ENCODE measurements around the gene SERPINB12.

GRCh38 chr18:63506336-63506646 lies 35.9 kb upstream of the SERPINB12 start:
- TF ChIP-seq, protein P1, sequence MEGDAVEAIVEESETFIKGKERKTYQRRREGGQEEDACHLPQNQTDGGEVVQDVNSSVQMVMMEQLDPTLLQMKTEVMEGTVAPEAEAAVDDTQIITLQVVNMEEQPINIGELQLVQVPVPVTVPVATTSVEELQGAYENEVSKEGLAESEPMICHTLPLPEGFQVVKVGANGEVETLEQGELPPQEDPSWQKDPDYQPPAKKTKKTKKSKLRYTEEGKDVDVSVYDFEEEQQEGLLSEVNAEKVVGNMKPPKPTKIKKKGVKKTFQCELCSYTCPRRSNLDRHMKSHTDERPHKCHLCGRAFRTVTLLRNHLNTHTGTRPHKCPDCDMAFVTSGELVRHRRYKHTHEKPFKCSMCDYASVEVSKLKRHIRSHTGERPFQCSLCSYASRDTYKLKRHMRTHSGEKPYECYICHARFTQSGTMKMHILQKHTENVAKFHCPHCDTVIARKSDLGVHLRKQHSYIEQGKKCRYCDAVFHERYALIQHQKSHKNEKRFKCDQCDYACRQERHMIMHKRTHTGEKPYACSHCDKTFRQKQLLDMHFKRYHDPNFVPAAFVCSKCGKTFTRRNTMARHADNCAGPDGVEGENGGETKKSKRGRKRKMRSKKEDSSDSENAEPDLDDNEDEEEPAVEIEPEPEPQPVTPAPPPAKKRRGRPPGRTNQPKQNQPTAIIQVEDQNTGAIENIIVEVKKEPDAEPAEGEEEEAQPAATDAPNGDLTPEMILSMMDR (conservative IDR thresholded peaks at IDR 0.05; ENCODE audit: low read length) = peak; percentile 41
- no peak for TF ChIP-seq EZH2phosphoT487 (IDR thresholded peaks at IDR 0.05; ENCODE audit: borderline replicate concordance, low read depth, low read length)

Data from OCI-LY7 (cell line).